NCI-H128 (cell line): ENCODE data around the gene MMP23B.
A peak's percentile ranks its signal among the peaks of the same experiment; 100 is the strongest.
"Not testable (repeated sequence)": the region's sequence is repeated elsewhere in the genome, so short reads cannot be mapped to it uniquely, and the experiment has no call there.

Source experiments
- DNase-seq: peaks from one replicate; lab custom pipeline; 2025; ENCODE audit not compliant: unreplicated experiment; lab: John Stamatoyannopoulos, UW

Gene MMP23B

DNA sequence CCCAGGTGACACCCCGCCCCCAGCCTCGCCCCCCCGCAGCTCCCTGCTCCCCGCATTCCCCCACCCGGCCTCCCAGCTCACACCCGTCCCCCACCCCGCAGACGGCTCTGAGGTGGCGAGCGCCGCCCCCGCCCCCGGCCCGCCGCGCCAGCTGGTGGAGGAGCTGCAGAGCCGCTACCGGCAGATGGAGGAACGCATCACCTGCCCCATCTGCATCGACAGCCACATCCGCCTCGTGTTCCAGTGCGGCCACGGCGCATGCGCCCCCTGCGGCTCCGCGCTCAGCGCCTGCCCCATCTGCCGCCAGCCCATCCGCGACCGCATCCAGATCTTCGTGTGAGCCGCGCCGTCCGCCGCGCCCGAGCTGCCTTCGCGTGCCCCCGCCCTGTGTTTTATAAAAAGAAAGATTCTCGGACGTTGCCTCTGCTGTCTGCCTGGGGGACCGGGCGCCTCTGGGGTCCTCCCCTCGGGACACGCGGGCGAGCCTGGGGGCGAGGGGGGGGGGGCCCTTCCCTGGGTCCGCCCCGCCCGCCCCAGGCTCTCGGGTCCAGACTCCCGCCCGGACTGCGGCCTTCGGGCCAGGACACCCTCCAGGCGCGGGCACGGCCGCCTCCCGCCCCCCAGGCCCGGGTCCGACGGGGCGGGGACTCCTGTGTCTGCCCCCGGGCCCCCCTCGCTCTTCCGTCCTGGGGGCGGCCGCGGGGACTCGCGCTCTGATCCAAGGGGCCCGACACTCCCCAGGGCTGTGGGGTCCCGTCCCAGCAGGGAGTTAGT lies 1.6 kb upstream of the MMP23B start:
- DNase-seq = peak; percentile 56

GRCh38 chr1:1630965-1631781 lies 800 bp upstream of the MMP23B start:
- no peak for DNase-seq

DNA sequence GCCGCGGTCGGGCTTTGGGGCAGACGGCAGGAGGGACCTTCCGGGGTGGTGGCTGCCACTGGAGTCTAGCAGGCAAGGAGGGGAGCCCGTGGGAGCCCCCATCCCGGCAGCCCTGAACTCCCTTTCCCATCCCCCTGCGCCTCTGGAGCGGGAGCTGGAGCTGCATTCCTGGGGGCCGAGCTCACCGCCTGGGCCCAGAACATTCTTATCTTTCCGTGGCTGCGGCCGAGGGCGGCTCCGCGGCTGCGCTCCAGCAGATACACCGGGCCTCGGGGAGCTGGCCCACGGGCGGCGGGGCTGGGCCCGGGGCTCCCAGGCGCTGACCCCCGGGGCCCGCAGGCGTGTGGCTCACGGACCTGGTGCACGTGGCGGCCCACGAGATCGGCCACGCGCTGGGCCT lies 1.4 kb downstream of the MMP23B start:
- DNase-seq = not testable (repeated sequence)

GRCh38 chr1:1634613-1635012 lies 2.6 kb downstream of the MMP23B start:
- DNase-seq = not testable (repeated sequence)

GRCh38 chr1:1636621-1637478 lies 4.9 kb downstream of the MMP23B start:
- DNase-seq = not testable (repeated sequence)

DNA sequence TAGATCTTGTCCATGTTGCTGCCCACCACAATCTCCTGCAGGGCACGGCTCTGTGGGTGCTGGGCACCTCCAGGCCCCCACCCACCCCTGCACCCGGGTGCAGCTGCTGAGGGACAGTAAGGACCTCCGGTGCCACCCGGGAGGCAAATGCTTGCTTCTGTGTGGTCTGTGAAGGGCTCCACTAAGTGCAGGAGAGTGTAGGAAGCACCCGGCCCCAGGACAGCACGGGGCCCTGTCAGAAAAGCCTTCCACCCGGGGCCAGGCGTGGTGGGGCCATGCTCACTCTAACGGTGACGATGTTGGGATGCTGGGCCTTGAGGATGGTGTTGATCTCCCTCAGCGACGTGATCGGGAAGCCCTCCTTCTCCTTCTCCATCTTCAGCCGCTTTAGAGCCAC lies 5.5 kb downstream of the MMP23B start:
- DNase-seq = not testable (repeated sequence)

DNA sequence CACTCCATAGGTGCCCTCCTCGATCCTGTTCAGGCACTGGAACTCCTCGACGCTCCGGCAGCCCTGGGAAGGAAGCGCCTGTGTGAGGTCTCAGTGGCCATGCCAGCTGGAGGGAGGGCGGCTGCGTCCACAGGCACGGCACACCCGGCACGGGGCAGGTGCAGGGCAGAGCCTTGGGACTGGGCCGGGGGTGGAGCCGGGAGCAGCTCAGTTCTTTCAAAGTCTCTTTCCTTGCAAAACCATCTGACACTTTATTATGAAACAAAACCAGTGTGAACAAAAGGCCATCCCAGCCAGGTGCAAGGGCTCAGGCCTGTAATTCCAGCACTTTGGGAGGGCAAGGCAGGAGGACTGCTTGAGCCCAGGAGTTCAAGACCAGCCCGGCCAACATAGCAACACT lies 6.6 kb downstream of the MMP23B start:
- DNase-seq = not testable (repeated sequence)

DNA sequence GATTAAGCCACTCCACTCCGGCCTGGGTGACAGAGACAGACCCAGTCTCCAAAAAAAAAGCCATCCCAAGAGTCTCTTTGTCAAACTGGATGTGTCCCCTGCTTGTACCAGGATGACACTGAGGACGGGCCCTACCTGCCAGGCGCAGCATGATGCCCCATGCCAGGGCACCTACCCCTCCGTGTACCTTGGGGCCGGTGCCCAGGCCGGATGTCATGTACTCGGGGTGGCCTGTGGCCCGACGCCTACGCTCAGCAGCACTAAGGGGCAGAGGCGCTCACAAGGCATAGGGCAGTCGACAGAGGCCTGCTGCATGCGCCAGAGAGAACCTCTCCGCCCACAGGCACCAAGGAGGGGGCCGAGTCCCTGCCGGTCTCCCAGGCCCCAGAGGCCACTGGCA lies 7.4 kb downstream of the MMP23B start:
- not testable (repeated sequence) for DNase-seq

DNA sequence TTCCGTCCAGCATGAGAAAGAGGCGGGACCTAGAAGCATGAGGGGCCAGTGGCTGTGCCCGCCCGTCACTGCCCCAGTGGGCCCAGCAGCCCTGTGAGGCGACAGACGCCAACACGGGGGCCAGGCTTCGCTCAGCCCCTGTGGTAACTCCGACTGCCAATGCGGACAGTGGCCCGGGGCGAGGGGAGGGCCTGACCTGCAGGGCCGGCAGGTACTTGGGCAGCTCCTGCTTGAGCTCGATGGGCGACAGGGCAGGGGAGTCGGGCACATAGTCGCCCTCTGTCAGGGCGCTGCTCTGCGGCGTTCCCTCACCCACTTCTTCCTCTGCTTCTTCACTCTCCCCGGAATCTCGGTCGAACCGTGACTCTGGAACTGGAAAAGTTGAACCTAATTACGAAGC lies 8.1 kb downstream of the MMP23B start:
- DNase-seq = not testable (repeated sequence)

DNA sequence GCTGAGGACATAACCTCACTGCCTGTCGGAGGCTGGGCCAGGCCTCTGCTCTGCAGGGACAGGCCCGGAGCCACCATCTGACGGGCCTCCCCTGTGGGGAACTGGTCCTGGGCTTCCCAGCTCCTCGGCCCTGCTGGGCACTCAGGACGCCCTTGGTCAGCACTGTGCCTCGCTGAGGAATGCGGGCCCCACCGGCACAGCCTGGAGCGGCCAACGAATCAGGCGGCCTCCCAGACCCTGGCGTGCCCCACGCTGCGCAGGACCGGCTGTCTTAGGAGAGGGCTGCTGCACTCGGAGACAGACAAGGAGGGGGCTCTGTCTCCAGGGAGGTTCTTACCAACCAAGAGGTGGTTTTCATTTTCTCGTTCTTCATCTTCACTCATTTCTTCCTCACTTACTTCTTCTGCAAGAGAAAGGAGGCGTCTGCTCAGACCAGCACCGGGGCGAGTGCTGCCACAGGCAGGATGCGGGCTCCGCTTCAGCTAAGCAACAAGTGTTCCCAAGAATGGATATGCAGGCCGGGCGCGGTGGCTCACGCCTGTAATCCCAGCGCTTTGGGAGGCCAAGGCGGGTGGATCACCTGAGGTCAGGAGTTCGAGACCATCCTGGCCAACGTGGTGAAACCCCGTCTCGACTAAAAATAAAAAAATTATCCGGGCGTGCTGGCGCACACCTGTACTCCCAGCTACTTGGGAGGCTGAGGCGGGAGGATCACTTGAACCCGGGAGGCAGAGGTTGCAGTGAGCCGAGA lies 8.9 kb downstream of the MMP23B start:
- DNase-seq = not testable (repeated sequence)

GRCh38 chr1:1646326-1646725 lies 14.4 kb downstream of the MMP23B start:
- not testable (repeated sequence) for DNase-seq

DNA sequence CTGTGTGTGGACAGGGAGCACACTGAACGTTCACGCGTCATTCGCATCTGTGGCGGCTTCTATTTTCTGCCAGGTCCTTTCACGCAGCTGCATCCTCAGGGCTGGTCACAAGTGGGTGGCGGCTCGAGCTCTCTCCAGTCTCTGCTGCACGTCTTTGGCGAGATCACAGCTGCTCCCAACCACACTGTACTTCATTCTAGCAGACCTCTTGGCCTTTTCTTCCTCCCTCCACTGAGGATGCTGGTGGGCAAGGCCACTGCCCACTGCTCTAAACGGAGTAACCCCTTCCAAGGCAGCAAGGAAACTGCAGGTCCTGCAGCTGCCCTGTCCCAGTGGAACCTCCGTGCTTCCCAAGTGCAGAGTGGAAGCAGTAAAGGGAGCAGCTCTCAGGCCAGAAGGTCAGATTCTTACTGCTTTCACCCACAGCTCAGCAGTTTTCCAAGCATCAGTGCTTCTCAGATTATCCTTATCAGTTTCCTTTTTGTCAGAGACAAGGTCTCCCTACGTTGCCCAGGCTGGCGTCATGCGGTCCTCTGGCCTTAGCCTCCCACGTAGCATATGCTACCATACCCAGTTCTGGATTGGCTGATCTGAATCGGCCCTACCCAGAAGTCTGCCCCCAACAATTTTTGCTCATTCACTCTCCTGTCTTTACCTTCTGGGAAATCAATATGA lies 15.7 kb downstream of the MMP23B start:
- not testable (repeated sequence) for DNase-seq

DNA sequence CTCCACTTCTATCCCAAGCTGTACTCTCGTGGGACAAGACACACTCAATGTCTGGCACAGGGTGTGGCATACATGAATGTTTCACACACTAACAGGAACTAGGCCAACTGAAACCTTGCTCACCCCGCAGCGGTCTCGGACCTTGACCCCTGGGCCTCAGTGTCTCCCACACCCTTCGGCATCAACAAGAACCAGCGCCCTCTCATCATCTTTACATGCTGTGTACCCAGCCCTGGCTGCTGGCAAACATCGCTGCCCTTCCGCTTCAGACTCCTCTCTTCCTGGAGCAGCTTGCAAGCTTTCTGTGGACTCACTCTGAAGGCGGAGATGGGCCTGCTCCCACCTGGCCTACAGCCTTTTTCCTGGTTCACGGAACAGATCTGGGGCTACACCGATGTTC lies 16.3 kb downstream of the MMP23B start:
- not testable (repeated sequence) for DNase-seq

DNA sequence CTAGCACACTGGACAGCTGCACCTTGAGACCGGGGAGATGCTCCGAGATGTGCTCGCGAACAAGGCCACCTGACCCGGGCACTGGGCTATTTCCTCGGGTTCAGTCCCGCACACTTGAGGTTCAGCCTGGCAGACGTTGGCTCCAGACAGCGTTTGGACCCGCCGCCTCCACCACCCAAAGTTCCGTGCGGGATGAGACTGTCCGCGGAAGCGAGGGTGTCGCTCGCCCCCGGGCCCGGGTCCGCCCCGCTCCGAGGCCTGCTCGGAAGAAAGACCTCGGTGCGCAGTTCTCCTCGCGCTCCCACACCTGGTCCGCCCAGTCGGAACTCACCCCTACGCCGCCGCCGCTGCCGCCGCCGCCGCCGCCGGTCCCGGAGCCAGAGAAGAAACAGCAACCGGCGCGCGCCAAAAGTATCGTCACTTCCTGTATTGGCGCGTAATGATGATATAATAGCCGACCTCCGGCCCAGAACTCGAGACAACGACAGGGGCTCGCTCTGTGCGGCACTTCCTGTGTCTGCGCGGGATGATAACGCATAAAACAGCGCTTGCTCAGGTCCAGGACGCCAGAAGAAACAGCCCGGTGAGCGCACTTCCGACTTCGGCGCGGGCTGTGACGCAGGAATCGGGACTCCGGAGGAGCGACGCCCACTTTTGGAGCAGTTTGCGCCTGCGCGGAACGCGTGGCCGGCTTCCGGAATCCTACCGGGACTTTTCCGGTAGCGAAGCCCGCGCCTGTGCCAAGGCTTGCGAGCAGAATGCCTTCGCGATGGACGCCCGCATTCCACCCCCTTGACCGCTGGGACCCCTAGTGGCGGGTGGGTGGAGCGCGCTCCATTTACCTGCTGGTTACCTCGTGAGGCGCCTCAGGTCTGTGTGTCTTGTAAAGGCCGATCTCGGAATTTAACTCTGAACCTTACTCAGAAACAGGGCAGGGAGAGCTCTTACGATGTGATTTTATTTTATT lies 26.9 kb downstream of the MMP23B start, which contains the start of gene CDK11B:
Gene CDK11B (minus strand): TSS at position 422 of the 967 bp plus-strand sequence. CDS start 1,519 bp downstream, outside the sequence.
- DNase-seq = peak; percentile 77

DNA sequence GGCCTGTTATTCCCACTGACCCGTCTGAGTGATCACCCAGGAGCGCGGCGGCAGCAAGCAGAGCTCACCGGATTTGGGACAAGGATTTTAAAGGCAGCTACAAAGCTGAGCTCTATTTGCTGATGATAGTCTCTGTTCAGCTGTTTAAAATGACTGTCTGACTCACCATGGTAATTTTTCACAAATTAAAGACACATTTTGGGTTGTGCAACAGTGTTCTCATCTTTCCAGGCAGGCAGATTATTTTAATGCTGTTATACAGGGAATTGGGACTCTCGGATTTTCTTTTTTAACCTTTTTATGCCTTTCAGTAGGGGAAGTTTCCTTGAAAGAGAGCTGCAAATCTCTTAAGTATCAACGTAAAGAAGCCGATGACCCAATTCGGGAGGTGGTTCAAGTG lies 30.4 kb downstream of the MMP23B start:
- DNase-seq = not testable (repeated sequence)

- not testable (repeated sequence) for DNase-seq
Observed at GRCh38 chr1:1662830-1663560, 31.0 kb downstream of the MMP23B start.

DNA sequence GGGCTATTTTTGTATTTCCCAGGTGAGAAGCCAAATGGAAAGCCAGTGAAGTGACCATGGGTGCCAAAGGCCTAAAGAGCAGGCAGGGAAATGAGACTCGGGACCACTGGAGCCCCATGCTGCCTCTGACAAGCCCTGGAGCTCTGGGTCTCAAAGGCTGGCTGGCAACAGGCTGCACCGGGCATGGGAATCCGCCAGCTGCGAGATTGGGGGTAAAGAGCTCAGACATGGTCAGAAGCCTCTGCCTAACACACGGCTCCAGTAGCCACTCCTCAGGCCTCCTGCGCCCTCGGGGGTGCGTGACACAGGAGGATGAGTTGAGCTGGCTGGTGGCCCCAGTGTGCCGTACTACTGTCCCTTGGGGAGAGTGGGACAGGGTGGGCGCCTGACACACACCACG lies 32.3 kb downstream of the MMP23B start:
- not testable (repeated sequence) for DNase-seq
